Vagina (tissue), 2 donors: ENCODE results near the gene VAV3. TPM values are rescaled to one million over a fixed set of nuclear protein-coding genes. Genes with fewer than 3 reads are reported as not detected.
"Not testable (repeated sequence)": the region's sequence is repeated elsewhere in the genome, so short reads cannot be mapped to it uniquely, and the experiment has no call there.

Experiments used
- DNase-seq, 2 donors: peaks; one replicate each; pipeline ENCODE4 v3.0.0-alpha.2; 2017; ENCODE audit errors: extremely low spot score in 2 of 2
- H3K27ac ChIP-seq: fragments of 200-600 bp; sonication (generic); one replicate; pipeline ENCODE4 v1.5.1; 2019
- H3K27me3 ChIP-seq: fragments of 200-600 bp; sonication (generic); one replicate; pipeline ENCODE4 v1.5.1; 2019
- H3K36me3 ChIP-seq, 2 donors: fragments of 200-600 bp; sonication (generic); one replicate each; pipeline ENCODE4 v1.5.1; 2017 to 2019
- H3K4me1 ChIP-seq: fragments of 200-600 bp; sonication (generic); one replicate; pipeline ENCODE4 v1.5.1; 2019
- H3K4me3 ChIP-seq, 2 donors: fragments of 200-600 bp; sonication (generic); 1 replicate in 1 of 2; 2 replicates in 1 of 2; pipeline ENCODE4 v1.5.1; 2016 to 2019
- H3K9me3 ChIP-seq: fragments of 200-600 bp; sonication (generic); one replicate; pipeline ENCODE4 v1.5.1; 2019
- CTCF ChIP-seq, 3 experiments: fragments of 450-650 bp in 2 of 3; fragments of 200-600 bp in 1 of 3; sonication (generic) in 1 of 3; IDR thresholded peaks; one replicate each; pipeline ENCODE4 v1.5.1; 2017 to 2019; ENCODE audit warnings: antibody characterized with exemption in 3 of 3, mild to moderate bottlenecking in 2 of 3, moderate library complexity in 2 of 3
- POLR2A ChIP-seq, 2 donors: fragments of 450-650 bp; IDR thresholded peaks; one replicate each; pipeline ENCODE4 v1.6.1; 2017; ENCODE audit warnings: antibody characterized with exemption in 2 of 2, mild to moderate bottlenecking in 2 of 2, moderate library complexity in 2 of 2
- POLR2AphosphoS5 ChIP-seq, 2 donors: sonication (generic); formaldehyde crosslinking; IDR thresholded peaks; one replicate each; pipeline ENCODE4 v1.9.0; 2017; ENCODE audit warnings: antibody characterized with exemption in 2 of 2, mild to moderate bottlenecking in 2 of 2, low read depth in 1 of 2; ENCODE audit not compliant: insufficient read depth in 1 of 2
- intact Hi-C: fragments of 100-400 bp; cut with DNase I; formaldehyde crosslinking; loops from one replicate; pipeline ENCODE4 v1.15.1; 2023
- total RNA-seq: library from RNA; depleted of rRNA; stranded (reverse); fragments of >200 nt; gene quantifications from one replicate; pipeline ENCODE4 v1.2.3, GENCODE V29; 2016

VAV3 gene
- total RNA-seq, 1 donor from 2014 or later, result 67.5 TPM

GRCh38 chr1:107862064-107862463 lies 102.9 kb downstream of the VAV3 start:
- Histone ChIP-seq H3K27ac (no peak overlapping the region), H3K36me3 (no peaks in the 10 kb centered on the region), H3K4me3 (no peak overlapping the region), H3K27me3 (no peaks in the 10 kb centered on the region), H3K9me3 (no peaks in the 10 kb centered on the region), H3K4me1 (no peaks in the 10 kb centered on the region)
- no peak for TF ChIP-seq POLR2A (IDR thresholded peaks at IDR 0.05)
- TF ChIP-seq CTCF (IDR thresholded peaks at IDR 0.05), result no peak
- TF ChIP-seq POLR2AphosphoS5 (IDR thresholded peaks at IDR 0.05; ENCODE audit: insufficient read depth in 1 of 2, low read depth in 1 of 2), result no peak
- intact Hi-C loops, result no loop called here
- DNase-seq, result no peak

GRCh38 chr1:107858323-107858722 lies 106.7 kb downstream of the VAV3 start:
- Histone ChIP-seq H3K4me1 (no peaks in the 10 kb centered on the region), H3K36me3 (no peaks in the 10 kb centered on the region), H3K4me3 (no peak overlapping the region), H3K27ac (no peak overlapping the region), H3K27me3 (no peaks in the 10 kb centered on the region), H3K9me3 (no peaks in the 10 kb centered on the region)
- intact Hi-C loops, result no loop called here
- TF ChIP-seq POLR2AphosphoS5 (IDR thresholded peaks at IDR 0.05; ENCODE audit: insufficient read depth in 1 of 2, low read depth in 1 of 2) (no peak), CTCF (IDR thresholded peaks at IDR 0.05) (no peak), POLR2A (IDR thresholded peaks at IDR 0.05) (no peak)
- no peak for DNase-seq

GRCh38 chr1:107851418-107851817 lies 113.6 kb downstream of the VAV3 start:
- Histone ChIP-seq H3K4me3 (no peak overlapping the region), H3K27ac (no peak overlapping the region), H3K27me3 (no peaks in the 10 kb centered on the region), H3K9me3 (no peaks in the 10 kb centered on the region), H3K36me3 (no peaks in the 10 kb centered on the region), H3K4me1 (no peaks in the 10 kb centered on the region)
- no peak for TF ChIP-seq CTCF (IDR thresholded peaks at IDR 0.05)
- DNase-seq, result no peak
- intact Hi-C loops, result no loop called here

GRCh38 chr1:107844541-107845194 lies 120.3 kb downstream of the VAV3 start:
- intact Hi-C loops, H3K9me3 ChIP-seq, H3K4me3 ChIP-seq, H3K36me3 ChIP-seq, H3K27me3 ChIP-seq, H3K27ac ChIP-seq, H3K4me1 ChIP-seq, DNase-seq: not testable (repeated sequence)

GRCh38 chr1:107843989-107844388 lies 121.0 kb downstream of the VAV3 start:
- DNase-seq, result no peak
- no peaks in the 10 kb centered on the region for H3K4me1 ChIP-seq
- H3K36me3 ChIP-seq, result no peaks in the 10 kb centered on the region
- H3K27ac ChIP-seq, result no peak overlapping the region
- no peaks in the 10 kb centered on the region for H3K9me3 ChIP-seq
- TF ChIP-seq CTCF (IDR thresholded peaks at IDR 0.05), result no peak
- TF ChIP-seq POLR2AphosphoS5 (IDR thresholded peaks at IDR 0.05; ENCODE audit: insufficient read depth in 1 of 2, low read depth in 1 of 2), result no peak
- no peak for TF ChIP-seq POLR2A (IDR thresholded peaks at IDR 0.05)
- H3K27me3 ChIP-seq, result no peaks in the 10 kb centered on the region
- no peak overlapping the region for H3K4me3 ChIP-seq
- intact Hi-C loops, result no loop called here
